Subcutaneous adipose tissue (tissue), 4 donors: ENCODE measurements around the gene VSTM5. TPM values are rescaled to one million over a fixed set of nuclear protein-coding genes. Genes with fewer than 3 reads are reported as not detected.

ENCODE experiments used
- total RNA-seq, 4 donors: library from RNA; depleted of rRNA; stranded (reverse); fragments of >200 nt; gene quantifications; one replicate each; pipeline ENCODE4 v1.1.0, GENCODE V29; 2016
- TF ChIP-seq, protein P1 (sequence below): fragments of 450-650 bp; IDR thresholded peaks from one replicate; pipeline ENCODE4 v1.5.1; 2016; ENCODE audit warnings: low read depth, mild to moderate bottlenecking, control low read depth, antibody characterized with exemption, moderate library complexity

VSTM5 gene
- total RNA-seq, 4 donors from 2014 or later = not detected

DNA sequence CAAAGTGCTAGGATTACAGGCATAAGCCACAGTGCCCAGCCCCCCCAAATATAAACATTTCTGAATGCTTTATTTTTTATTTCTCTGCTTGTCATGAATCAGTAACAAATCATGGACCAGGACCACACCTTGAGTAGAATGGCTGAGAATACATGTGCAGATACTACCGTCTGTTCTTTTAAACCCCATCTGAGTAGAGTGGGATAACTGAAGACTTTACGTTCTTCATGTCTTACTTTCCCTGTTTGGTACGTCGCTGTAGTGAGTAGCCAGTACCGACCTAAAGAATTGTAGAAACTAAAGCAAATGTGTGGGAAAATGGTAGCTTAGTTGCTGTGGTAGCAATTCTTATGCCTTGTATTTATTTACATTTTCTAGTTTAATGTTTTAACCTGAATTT lies 36.4 kb downstream of the VSTM5 start:
- TF ChIP-seq, protein P1, sequence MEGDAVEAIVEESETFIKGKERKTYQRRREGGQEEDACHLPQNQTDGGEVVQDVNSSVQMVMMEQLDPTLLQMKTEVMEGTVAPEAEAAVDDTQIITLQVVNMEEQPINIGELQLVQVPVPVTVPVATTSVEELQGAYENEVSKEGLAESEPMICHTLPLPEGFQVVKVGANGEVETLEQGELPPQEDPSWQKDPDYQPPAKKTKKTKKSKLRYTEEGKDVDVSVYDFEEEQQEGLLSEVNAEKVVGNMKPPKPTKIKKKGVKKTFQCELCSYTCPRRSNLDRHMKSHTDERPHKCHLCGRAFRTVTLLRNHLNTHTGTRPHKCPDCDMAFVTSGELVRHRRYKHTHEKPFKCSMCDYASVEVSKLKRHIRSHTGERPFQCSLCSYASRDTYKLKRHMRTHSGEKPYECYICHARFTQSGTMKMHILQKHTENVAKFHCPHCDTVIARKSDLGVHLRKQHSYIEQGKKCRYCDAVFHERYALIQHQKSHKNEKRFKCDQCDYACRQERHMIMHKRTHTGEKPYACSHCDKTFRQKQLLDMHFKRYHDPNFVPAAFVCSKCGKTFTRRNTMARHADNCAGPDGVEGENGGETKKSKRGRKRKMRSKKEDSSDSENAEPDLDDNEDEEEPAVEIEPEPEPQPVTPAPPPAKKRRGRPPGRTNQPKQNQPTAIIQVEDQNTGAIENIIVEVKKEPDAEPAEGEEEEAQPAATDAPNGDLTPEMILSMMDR = no peak

DNA sequence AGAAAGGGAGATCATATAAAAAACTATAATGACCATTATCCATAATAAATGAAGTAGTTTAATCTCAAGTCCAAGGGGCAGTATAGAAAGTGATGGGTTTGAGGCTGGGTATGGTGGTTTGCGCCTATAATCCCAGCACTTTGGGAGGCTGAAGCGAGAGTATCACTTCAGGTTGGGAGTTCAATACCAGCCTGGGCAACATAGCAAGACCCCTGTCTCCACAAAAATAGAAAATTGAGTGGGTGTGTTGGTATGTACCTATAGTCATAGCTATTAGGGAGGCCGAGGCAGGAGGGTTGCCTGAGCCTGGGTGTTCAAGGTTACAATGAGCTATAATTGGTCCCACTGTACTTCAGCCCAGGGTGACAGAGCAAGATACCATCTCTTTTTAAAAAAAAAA lies 42.4 kb downstream of the VSTM5 start:
- TF ChIP-seq, protein P1 = no peak

DNA sequence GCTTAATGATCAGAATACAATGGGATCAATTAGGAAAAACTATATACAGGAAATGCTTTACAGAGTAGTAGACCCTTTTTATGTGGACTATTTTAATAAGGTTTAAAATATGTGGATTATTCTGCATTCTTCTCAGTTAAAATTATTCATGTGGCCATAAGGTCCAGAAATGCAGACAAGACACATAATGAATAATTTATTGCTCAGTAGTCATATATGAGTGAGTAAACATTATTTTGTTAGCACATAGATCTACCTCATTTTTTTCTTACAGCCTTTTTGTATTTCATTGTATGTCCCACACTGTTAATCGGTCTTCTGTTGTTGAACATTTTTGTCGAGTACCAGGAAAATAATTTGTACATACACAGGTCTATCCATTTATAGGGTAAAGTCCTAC lies 45.5 kb downstream of the VSTM5 start:
- TF ChIP-seq, protein P1 = no peak

DNA sequence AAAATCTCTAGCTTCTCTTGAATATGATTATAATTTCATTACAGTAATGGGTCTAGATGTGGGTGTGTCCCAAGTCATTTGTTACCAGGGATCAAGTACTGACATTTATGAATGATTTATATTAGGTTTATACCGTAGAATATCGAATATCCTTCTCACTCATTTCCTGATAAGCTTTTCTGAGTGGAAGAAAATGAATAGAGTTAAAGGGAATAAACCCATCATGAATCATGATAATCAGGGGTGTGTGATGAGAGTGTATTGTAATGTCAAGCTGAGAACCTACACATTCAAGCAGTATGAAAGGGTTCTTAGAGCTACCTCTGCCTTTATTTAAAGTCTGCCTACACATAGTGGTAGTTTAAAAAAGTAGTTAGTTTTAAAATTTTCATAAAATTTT lies 49.1 kb downstream of the VSTM5 start:
- TF ChIP-seq, protein P1 = no peak

DNA sequence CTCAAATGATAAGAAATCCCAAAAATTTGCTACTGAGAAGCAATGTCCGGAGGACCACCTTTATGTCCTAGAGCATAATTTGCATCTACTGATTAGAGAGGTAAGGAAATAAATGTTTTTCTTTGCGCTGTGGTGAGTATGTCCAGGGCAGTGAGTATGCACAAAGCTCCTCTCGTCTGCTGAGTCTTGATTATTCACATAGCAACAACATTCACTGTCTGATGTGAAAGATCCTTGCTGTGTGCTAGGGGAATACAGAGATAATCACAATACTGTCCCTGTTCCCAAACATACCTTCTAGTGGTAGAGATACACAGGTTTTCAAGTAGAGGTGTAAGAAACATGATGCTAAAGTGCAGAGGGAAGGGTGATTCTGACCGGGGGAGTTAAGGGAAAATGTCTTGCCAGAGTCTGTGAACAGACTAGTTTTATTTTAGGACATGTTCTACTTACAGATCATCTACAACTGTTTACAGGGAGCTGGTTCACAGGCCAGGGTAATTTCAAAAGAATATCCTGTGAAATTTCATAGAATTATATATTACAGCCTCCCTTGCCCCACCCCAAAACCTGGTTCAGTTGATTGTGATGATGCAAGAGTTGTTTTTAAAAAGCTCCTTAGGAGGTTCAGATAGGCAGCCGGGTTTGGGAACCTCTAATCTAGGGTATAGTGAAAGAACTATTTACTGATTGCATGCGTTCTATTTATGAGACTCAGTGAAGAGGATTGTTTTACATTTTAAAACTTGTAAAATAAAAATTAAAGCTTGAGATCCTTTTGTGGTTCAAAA lies 53.8 kb downstream of the VSTM5 start:
- TF ChIP-seq, protein P1 = no peak

DNA sequence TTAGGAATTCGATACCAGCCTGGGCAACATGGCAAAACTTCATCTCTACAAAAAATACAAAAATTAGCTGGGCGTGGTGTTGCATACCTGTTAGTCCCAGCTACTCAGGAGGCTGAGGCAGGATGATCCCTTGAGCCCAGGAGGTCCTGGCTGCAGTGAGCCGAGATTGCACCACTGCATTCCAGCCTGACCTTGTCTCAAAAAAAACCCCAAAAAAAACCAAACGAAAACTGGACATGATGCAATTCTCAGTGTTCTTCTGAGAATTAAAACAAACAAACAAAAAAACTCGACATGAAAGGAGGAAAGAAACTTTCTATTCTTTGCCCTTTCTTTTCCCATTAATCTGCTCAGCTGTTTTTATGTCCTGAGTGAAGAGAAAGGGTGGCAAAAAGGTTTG lies 58.9 kb downstream of the VSTM5 start:
- TF ChIP-seq, protein P1 = no peak

DNA sequence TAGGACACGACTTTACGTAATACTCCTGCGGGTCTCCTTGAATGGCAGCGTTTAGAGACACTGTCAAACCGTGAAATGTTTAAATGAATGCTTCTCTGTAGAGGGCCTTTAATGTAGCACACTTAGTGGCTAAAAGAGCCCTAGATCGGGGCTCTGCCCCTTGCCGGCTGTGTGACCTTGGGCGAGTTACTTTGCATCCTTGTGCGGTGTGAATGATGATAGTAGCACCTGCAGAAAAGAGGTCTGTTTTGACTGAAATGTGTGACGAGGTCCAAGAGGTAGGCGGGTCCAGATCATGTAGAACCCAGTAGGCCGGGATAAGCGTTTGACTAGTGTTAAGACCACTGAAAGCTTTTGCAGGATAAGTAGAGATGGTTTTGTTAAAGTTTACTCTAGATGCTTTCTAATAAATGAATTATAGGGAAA lies 65.5 kb downstream of the VSTM5 start:
- TF ChIP-seq, protein P1 = no peak
